ENCODE measurements around the gene FOXRED2. TPM values are rescaled to one million over a fixed set of nuclear protein-coding genes. Genes with fewer than 3 reads are reported as not detected.

The FOXRED2 gene
- total and polyA plus RNA-seq, 2 of the 4 experiments (the other 2 are of a cell fraction) = 1.6 to 4.0 TPM

GRCh38 chr22:36454916-36455570 lies 51.8 kb downstream of the FOXRED2 start:
- peaks cover 4% of the 10 kb centered on the region; the same call in 1 of the 2 replicates for H3K9me1 ChIP-seq (ENCODE audit: insufficient read depth, low read length)
- peak overlapping the region; percentile 87 for H3K14ac ChIP-seq (replicated peaks; ENCODE audit: low read depth, low read length)
- ATAC-seq (ENCODE audit: low read depth) (peak; percentile 93), DNase-seq (peak; percentile 84)
- TF ChIP-seq MAFK (IDR thresholded peaks at IDR 0.05; ENCODE audit: low read depth, low read length) (no peak), RAD21 (IDR thresholded peaks at IDR 0.05; ENCODE audit: low read length) (peak; percentile 16; the same call in 1 of the 2 replicates), RFX5 (IDR thresholded peaks at IDR 0.05; ENCODE audit: low read depth, low read length) (no peak), CEBPB (IDR thresholded peaks at IDR 0.05; ENCODE audit: low read depth, low read length) (no peak), RCOR1 (IDR thresholded peaks at IDR 0.05; ENCODE audit: insufficient replicate concordance, low read length) (peak; percentile 74), CHD1 (IDR thresholded peaks at IDR 0.05; ENCODE audit: low read depth, low read length) (no peak), CTCF (conservative IDR thresholded peaks at IDR 0.05; ENCODE audit: low read depth, low read length) (no peak), POLR2A (IDR thresholded peaks at IDR 0.05; ENCODE audit: low read depth, low read length) (no peak), MAZ (IDR thresholded peaks at IDR 0.05; ENCODE audit: borderline replicate concordance, low read depth, low read length) (peak; percentile 16; the same call in 1 of the 2 replicates), SMC3 (IDR thresholded peaks at IDR 0.05; ENCODE audit: low read depth, low read length) (no peak; the same call in 1 of the 2 replicates), NFE2L2 (IDR thresholded peaks at IDR 0.05; ENCODE audit: low read depth, low read length) (no peak), MXI1 (IDR thresholded peaks at IDR 0.05; ENCODE audit: borderline replicate concordance, low read depth, low read length) (no peak), BHLHE40 (IDR thresholded peaks at IDR 0.05; ENCODE audit: low read depth, low read length) (no peak)
- TF ChIP-seq, protein P1, sequence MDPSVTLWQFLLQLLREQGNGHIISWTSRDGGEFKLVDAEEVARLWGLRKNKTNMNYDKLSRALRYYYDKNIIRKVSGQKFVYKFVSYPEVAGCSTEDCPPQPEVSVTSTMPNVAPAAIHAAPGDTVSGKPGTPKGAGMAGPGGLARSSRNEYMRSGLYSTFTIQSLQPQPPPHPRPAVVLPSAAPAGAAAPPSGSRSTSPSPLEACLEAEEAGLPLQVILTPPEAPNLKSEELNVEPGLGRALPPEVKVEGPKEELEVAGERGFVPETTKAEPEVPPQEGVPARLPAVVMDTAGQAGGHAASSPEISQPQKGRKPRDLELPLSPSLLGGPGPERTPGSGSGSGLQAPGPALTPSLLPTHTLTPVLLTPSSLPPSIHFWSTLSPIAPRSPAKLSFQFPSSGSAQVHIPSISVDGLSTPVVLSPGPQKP (IDR thresholded peaks at IDR 0.05; ENCODE audit: borderline replicate concordance, low read depth, low read length) = 0 out of 2 replicates have a peak, but pooled peaks have one; percentile 79
- peak overlapping the region; percentile 97 for H4K91ac ChIP-seq (ENCODE audit: insufficient read depth, low read depth, low read length)
- H3K23ac ChIP-seq (ENCODE audit: low read depth, low read length) = peak overlapping the region; percentile 79; the same call in 1 of the 2 replicates
- no peaks in the 10 kb centered on the region for H4K20me1 ChIP-seq (ENCODE audit: insufficient read depth, low read length)
- ChIA-PET POLR2A (ENCODE audit: unreplicated experiment) (no interaction called here), CTCF (interaction anchor here (0.6 to 1.3 kb wide), 2 partner anchors 16 to 1058 kb away, joined by 3 to 4 read pairs; no protein-coding TSS in a partner anchor)
- H3K36me3 ChIP-seq (ENCODE audit: control insufficient read depth, insufficient read depth, low read length) = no peaks in the 10 kb centered on the region
- peak overlapping the region; percentile 25 for H2BK5ac ChIP-seq (ENCODE audit: low read depth, low read length, poor library complexity, severe bottlenecking)
- H3K4me2 ChIP-seq (ENCODE audit: low read depth, low read length) = peak overlapping the region; percentile 44
- peak overlapping the region; percentile 98 for H2AK9ac ChIP-seq (replicated peaks; ENCODE audit: low read depth, low read length, poor library complexity)
- H3K9ac ChIP-seq (ENCODE audit: low read depth, low read length) = peak overlapping the region; percentile 56
- peak overlapping the region; percentile 89 for H4K5ac ChIP-seq (ENCODE audit: low read depth, low read length)
- peak overlapping the region; percentile 94 for H2BK120ac ChIP-seq (ENCODE audit: low read depth, low read length)
- BruUV-seq (replicated peaks) = no TSS peak
- H3K9me3 ChIP-seq (ENCODE audit: control insufficient read depth, insufficient read depth, low read length) = no peaks in the 10 kb centered on the region
- intact Hi-C loops (cut with micrococcal nuclease) = no loop called here
- no peaks in the 10 kb centered on the region for H3K27me3 ChIP-seq (ENCODE audit: control insufficient read depth, insufficient read depth, low read length)
- peaks cover 18% of the 10 kb centered on the region for H3K4me1 ChIP-seq (ENCODE audit: control insufficient read depth, insufficient read depth, low read length)
- WGBS, 2 experiments (ENCODE audit: extremely low coverage in 2 of 2, insufficient read length in 1 of 2) = 6% methylated on average over 30 of the region's 61 CpGs; no CpG with 5 or more reads in 1 of the 2 experiments
- peak overlapping the region; percentile 98 for H4K8ac ChIP-seq (ENCODE audit: low read depth in 2 of 2, low read length in 2 of 2)
- H3K4ac ChIP-seq (ENCODE audit: low read depth, low read length) = peak overlapping the region; percentile 95
- H3K56ac ChIP-seq (ENCODE audit: extremely low read depth, insufficient read depth, low read length) = peak overlapping the region; percentile 78
- peak overlapping the region; percentile 90 for H2BK20ac ChIP-seq (ENCODE audit: low read depth, low read length)
- in situ Hi-C loops (cut with MboI; ENCODE audit: low sequenced_read_pairs) = no loop called here
- H3K18ac ChIP-seq (ENCODE audit: low read depth, low read length) = peak overlapping the region; percentile 67
- H2AK5ac ChIP-seq (ENCODE audit: low read depth, low read length) = peak overlapping the region; percentile 94
- H3K27ac ChIP-seq (ENCODE audit: insufficient read depth, low read length) = peak overlapping the region; percentile 55
- dilution Hi-C loops (cut with HindIII; ENCODE audit: low sequenced_read_pairs, unreplicated experiment) = no loop called here
- peak overlapping the region; percentile 42 for H3K4me3 ChIP-seq (ENCODE audit: insufficient read depth, low read depth, low read length)
- H3K79me1 ChIP-seq (ENCODE audit: low read depth in 1 of 2, low read length in 2 of 2) = peaks cover 0 to 15% of the 10 kb centered on the region in 2 experiments; a peak in 1 of 4 replicates
- peak overlapping the region; percentile 95 for H2AFZ ChIP-seq (replicated peaks; ENCODE audit: low read length, poor library complexity)
- peak overlapping the region; percentile 72 for H2BK15ac ChIP-seq (ENCODE audit: low read depth, low read length)
